Spleen (tissue), 13 donors: ENCODE results near the gene CYP26A1. TPM values are rescaled to one million over a fixed set of nuclear protein-coding genes. Genes with fewer than 3 reads are reported as not detected.

Experiments
- DNase-seq: peaks from one replicate; pipeline ENCODE4 v3.0.0-alpha.2; 2020
- H3K27ac ChIP-seq, 8 donors: fragments of 200-600 bp; sonication (generic) in 7 of 8; 1 replicate in 4 of 8; 2 replicates in 4 of 8; pipeline versions ENCODE4 v1.5.0 to v1.8.0; 2016 to 2021; ENCODE audit warnings: inconsistent platforms in 4 of 8, mild to moderate bottlenecking in 4 of 8, moderate library complexity in 1 of 8
- H3K27me3 ChIP-seq, 7 donors: fragments of 200-600 bp; sonication (generic) in 6 of 7; replicated peaks in 1 of 7; 1 replicate in 4 of 7; 2 replicates in 3 of 7; pipeline versions ENCODE4 v1.5.0 to v1.8.0; 2016 to 2021; ENCODE audit warnings: inconsistent platforms in 3 of 7, mild to moderate bottlenecking in 1 of 7
- H3K36me3 ChIP-seq, 6 donors: fragments of 200-600 bp; sonication (generic) in 5 of 6; 1 replicate in 4 of 6; 2 replicates in 2 of 6; pipeline versions ENCODE4 v1.5.0 to v1.8.0; 2016 to 2021; ENCODE audit warnings: inconsistent platforms in 2 of 6
- H3K4me1 ChIP-seq, 6 donors: fragments of 200-600 bp; sonication (generic) in 5 of 6; 1 replicate in 3 of 6; 2 replicates in 3 of 6; pipeline versions ENCODE4 v1.5.0 to v1.8.0; 2016 to 2021; ENCODE audit warnings: inconsistent platforms in 3 of 6
- H3K4me3 ChIP-seq, 8 donors: fragments of 200-600 bp; sonication (generic) in 7 of 8; 1 replicate in 4 of 8; 2 replicates in 4 of 8; pipeline versions ENCODE4 v1.5.0 to v1.8.0; 2016 to 2021; ENCODE audit warnings: inconsistent platforms in 4 of 8, mild to moderate bottlenecking in 4 of 8, moderate library complexity in 2 of 8
- H3K9me3 ChIP-seq, 8 donors: fragments of 200-600 bp; sonication (generic) in 7 of 8; 1 replicate in 4 of 8; 2 replicates in 4 of 8; pipeline versions ENCODE4 v1.5.0 to v1.8.0; 2016 to 2021; ENCODE audit warnings: inconsistent platforms in 4 of 8
- POLR2A ChIP-seq, 3 donors: fragments of 450-650 bp; IDR thresholded peaks; one replicate each; pipeline ENCODE4 v1.5.1; 2017; ENCODE audit warnings: antibody characterized with exemption in 3 of 3, mild to moderate bottlenecking in 1 of 3
- POLR2AphosphoS5 ChIP-seq, 3 donors: sonication (generic); formaldehyde crosslinking; IDR thresholded peaks; one replicate each; pipeline ENCODE4 v1.5.1; 2017; ENCODE audit warnings: antibody characterized with exemption in 3 of 3
- WGBS, 5 donors: extraction: QIAGEN DNeasy Blood & Tissue Kit in 3 of 5; methylation state at CpG; one replicate each; pipeline versions ENCODE4 v1.1.5 to v1.1.7; 2013 to 2018; 5-methylcytosine and 5-hydroxymethylcytosine counted together
- intact Hi-C: fragments of 100-400 bp; cut with DNase I; formaldehyde crosslinking; loops from one replicate; pipeline ENCODE4 v1.15.0; 2023; ENCODE audit warnings: low total_unique reads
- long read RNA-seq, 2 donors: transcript quantifications; one replicate each; lab custom pipeline, GENCODE V29; 2026
- polyA plus RNA-seq, 3 donors: library from polyadenylated mRNA; stranded (reverse); fragments of 200-250 nt; gene quantifications; one replicate each; pipeline ENCODE4 v1.2.1, GENCODE V29; 2013
- total RNA-seq, 7 donors: library from RNA; depleted of rRNA in 3 of 7; stranded (reverse); fragments of >200 nt in 3 of 7; fragmentation: NEBNext Ultra II Directional in 4 of 7; extraction: Animal tissue kit (Norgen Biotek cat#: 25700) in 4 of 7; gene quantifications; one replicate each; pipeline versions ENCODE4 v1.1.0 to v1.2.1, GENCODE V29; 2016 to 2021
- TF ChIP-seq, protein P1 (sequence below), 11 experiments: fragments of 200-600 bp in 7 of 11; fragments of 450-650 bp in 4 of 11; sonication (generic) in 4 of 11; IDR thresholded peaks in 8 of 11; conservative IDR thresholded peaks in 3 of 11; 1 replicate in 7 of 11; 2 replicates in 4 of 11; pipeline versions ENCODE4 v1.4.0 to v1.8.0; 2016 to 2021; ENCODE audit warnings: antibody characterized with exemption in 11 of 11, inconsistent platforms in 4 of 11, mild to moderate bottlenecking in 1 of 11
- donor health status: healthy with polysubstance abuse.
- donor health status: DM: no; HTN: no; CAD: no; lungs with moderate emphysema.
- donor health status: DM: no; HTN: no; CAD: no.
- donor health status: Bipolar disorder and iron deficiency.
- donor health status: healthy.
- donor health status: DM: no; HTN: no; CAD: no.
- donor health status: DM: yes; HTN: yes; CAD: no.

The CYP26A1 gene, protein sequence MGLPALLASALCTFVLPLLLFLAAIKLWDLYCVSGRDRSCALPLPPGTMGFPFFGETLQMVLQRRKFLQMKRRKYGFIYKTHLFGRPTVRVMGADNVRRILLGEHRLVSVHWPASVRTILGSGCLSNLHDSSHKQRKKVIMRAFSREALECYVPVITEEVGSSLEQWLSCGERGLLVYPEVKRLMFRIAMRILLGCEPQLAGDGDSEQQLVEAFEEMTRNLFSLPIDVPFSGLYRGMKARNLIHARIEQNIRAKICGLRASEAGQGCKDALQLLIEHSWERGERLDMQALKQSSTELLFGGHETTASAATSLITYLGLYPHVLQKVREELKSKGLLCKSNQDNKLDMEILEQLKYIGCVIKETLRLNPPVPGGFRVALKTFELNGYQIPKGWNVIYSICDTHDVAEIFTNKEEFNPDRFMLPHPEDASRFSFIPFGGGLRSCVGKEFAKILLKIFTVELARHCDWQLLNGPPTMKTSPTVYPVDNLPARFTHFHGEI
- under 1 TPM in 1 of 7 donors, not detected in 6; 0.20 TPM for total RNA-seq
- under 1 TPM; 0.03 to 0.22 (median 0.19) TPM for polyA plus RNA-seq
- long read RNA-seq, donor 1, result 0 reads
- long read RNA-seq, donor 2, result 0 reads

GRCh38 chr10:93073539-93074146, at the start of gene CYP26A1:
Gene CYP26A1 (plus strand): TSS chr10:93073893. CDS start chr10:93073935, 42 bp downstream.
- Histone ChIP-seq H3K9me3 (no peaks in the 10 kb centered on the region), H3K4me3 (peak within 1 kb of the TSS; percentile 4 to 68 (median 39)), H3K4me1 (peaks cover 39 to 58% (median 47%) of the 10 kb centered on the region in 6 donors), H3K27ac (no peak within 1 kb of the TSS), H3K27me3 (peaks cover 9 to 100% (median 81%) of the 10 kb centered on the region in 7 donors), H3K36me3 (no peaks in the 10 kb centered on the region)
- WGBS, 5 donors, result 0 to 1% (median 1%) methylated on average over 35 to 52 of the region's 52 CpGs
- intact Hi-C loops, result no loop called here
- TF ChIP-seq, protein P1, sequence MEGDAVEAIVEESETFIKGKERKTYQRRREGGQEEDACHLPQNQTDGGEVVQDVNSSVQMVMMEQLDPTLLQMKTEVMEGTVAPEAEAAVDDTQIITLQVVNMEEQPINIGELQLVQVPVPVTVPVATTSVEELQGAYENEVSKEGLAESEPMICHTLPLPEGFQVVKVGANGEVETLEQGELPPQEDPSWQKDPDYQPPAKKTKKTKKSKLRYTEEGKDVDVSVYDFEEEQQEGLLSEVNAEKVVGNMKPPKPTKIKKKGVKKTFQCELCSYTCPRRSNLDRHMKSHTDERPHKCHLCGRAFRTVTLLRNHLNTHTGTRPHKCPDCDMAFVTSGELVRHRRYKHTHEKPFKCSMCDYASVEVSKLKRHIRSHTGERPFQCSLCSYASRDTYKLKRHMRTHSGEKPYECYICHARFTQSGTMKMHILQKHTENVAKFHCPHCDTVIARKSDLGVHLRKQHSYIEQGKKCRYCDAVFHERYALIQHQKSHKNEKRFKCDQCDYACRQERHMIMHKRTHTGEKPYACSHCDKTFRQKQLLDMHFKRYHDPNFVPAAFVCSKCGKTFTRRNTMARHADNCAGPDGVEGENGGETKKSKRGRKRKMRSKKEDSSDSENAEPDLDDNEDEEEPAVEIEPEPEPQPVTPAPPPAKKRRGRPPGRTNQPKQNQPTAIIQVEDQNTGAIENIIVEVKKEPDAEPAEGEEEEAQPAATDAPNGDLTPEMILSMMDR (IDR thresholded peaks at IDR 0.05 in 8 of 11, conservative IDR thresholded peaks at IDR 0.05 in 3 of 11), result no peak
- no peak for TF ChIP-seq POLR2AphosphoS5 (IDR thresholded peaks at IDR 0.05)
- TF ChIP-seq POLR2A (IDR thresholded peaks at IDR 0.05), result no peak
- no peak for DNase-seq

GRCh38 chr10:93026072-93026471, 47.6 kb upstream of the CYP26A1 start:
- no peaks in the 10 kb centered on the region for H3K4me1 ChIP-seq
- no peaks in the 10 kb centered on the region for H3K9me3 ChIP-seq
- H3K27me3 ChIP-seq, result no peaks in the 10 kb centered on the region
- TF ChIP-seq, protein P1 (IDR thresholded peaks at IDR 0.05 in 8 of 11, conservative IDR thresholded peaks at IDR 0.05 in 3 of 11), result no peak
- TF ChIP-seq POLR2A (IDR thresholded peaks at IDR 0.05), result no peak
- 86 to 92% (median 89%) methylated on average over 2 of the region's 2 CpGs for WGBS, 5 donors
- no peak for DNase-seq
- intact Hi-C loops, result no loop called here
- H3K36me3 ChIP-seq, result peaks cover 0 to 43% (median 8%) of the 10 kb centered on the region in 6 donors
- H3K4me3 ChIP-seq, result no peak overlapping the region
- H3K27ac ChIP-seq, result no peak overlapping the region

DNA sequence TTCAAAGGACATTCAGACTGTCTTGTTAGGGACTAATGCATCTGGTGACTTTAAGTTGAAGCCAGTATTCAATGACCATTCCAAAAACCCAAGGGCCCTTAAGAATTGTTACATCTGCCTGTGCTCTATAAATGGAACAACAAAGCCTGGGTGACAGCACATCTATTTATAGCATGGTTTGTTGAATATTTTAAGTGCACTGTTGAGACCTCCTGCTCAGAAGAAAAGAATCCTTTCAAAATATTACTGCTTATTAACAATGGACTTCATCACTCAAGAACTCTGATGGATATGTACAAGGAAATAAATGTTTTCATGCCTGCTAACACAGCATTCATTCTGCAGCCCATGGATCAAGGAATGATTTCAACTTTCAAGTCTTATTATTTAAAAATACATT, 46.2 kb upstream of the CYP26A1 start:
- Histone ChIP-seq H3K27me3 (no peaks in the 10 kb centered on the region), H3K36me3 (peaks cover 0 to 43% (median 8%) of the 10 kb centered on the region in 6 donors), H3K4me1 (no peaks in the 10 kb centered on the region), H3K9me3 (no peaks in the 10 kb centered on the region), H3K4me3 (no peak overlapping the region), H3K27ac (no peak overlapping the region)
- TF ChIP-seq POLR2AphosphoS5 (IDR thresholded peaks at IDR 0.05) (no peak), POLR2A (IDR thresholded peaks at IDR 0.05) (no peak)
- TF ChIP-seq, protein P1 (IDR thresholded peaks at IDR 0.05 in 8 of 11, conservative IDR thresholded peaks at IDR 0.05 in 3 of 11), result no peak
- intact Hi-C loops, result no loop called here
- no peak for DNase-seq

- no peak for DNase-seq
- peaks cover 0 to 43% (median 8%) of the 10 kb centered on the region in 6 donors for H3K36me3 ChIP-seq
- no peaks in the 10 kb centered on the region for H3K9me3 ChIP-seq
- intact Hi-C loops, result no loop called here
- H3K27ac ChIP-seq, result no peak overlapping the region
- no peak overlapping the region for H3K4me3 ChIP-seq
- WGBS, 5 donors, result 94 to 100% (median 98%) methylated on average over 2 of the region's 2 CpGs
- no peak for TF ChIP-seq POLR2AphosphoS5 (IDR thresholded peaks at IDR 0.05)
- TF ChIP-seq POLR2A (IDR thresholded peaks at IDR 0.05), result no peak
- TF ChIP-seq, protein P1 (IDR thresholded peaks at IDR 0.05 in 8 of 11, conservative IDR thresholded peaks at IDR 0.05 in 3 of 11), result no peak
- no peaks in the 10 kb centered on the region for H3K27me3 ChIP-seq
- no peaks in the 10 kb centered on the region for H3K4me1 ChIP-seq
Observed at GRCh38 chr10:93028883-93029282, 44.8 kb upstream of the CYP26A1 start.
